Right atrium auricular region (tissue), 2 donors: Measurements from ENCODE around the gene ARID5A. TPM values are rescaled to one million over a fixed set of nuclear protein-coding genes. Genes with fewer than 3 reads are reported as not detected.

Source experiments
- DNase-seq: peaks from one replicate; pipeline ENCODE4 v3.0.0-alpha.2; 2019; ENCODE audit warnings: low spot score
- H3K27ac ChIP-seq, 2 donors: fragments of 200-600 bp; sonication (generic); 1 replicate in 1 of 2; 2 replicates in 1 of 2; pipeline ENCODE4 v1.5.1; 2016 to 2019
- H3K27me3 ChIP-seq, 2 donors: fragments of 200-600 bp; sonication (generic); one replicate each; pipeline versions ENCODE4 v1.5.1 to v1.6.0; 2017 to 2019
- H3K36me3 ChIP-seq: fragments of 200-600 bp; sonication (generic); one replicate; pipeline ENCODE4 v1.5.1; 2016
- H3K4me1 ChIP-seq, 2 donors: fragments of 200-600 bp; sonication (generic); one replicate each; pipeline versions ENCODE4 v1.5.1 to v1.6.0; 2017 to 2019
- H3K4me3 ChIP-seq, 2 donors: fragments of 200-600 bp; sonication (generic); 1 replicate in 1 of 2; 2 replicates in 1 of 2; pipeline ENCODE4 v1.5.1; 2017 to 2019; ENCODE audit warnings: mild to moderate bottlenecking in 1 of 2, moderate library complexity in 1 of 2
- H3K9me3 ChIP-seq, 2 donors: fragments of 200-600 bp; sonication (generic); one replicate each; pipeline ENCODE4 v1.5.1; 2019
- CTCF ChIP-seq, 2 donors: fragments of 200-600 bp; sonication (generic); IDR thresholded peaks; one replicate each; pipeline ENCODE4 v1.5.1; 2019; ENCODE audit warnings: antibody characterized with exemption in 2 of 2
- total RNA-seq, 2 donors: library from RNA; depleted of rRNA; stranded (reverse); fragments of >200 nt; gene quantifications; one replicate each; pipeline ENCODE4 v1.1.0, GENCODE V29; 2016

The ARID5A gene
- total RNA-seq, 2 donors from 2014 or later = 17.1 to 52.6 TPM

DNA sequence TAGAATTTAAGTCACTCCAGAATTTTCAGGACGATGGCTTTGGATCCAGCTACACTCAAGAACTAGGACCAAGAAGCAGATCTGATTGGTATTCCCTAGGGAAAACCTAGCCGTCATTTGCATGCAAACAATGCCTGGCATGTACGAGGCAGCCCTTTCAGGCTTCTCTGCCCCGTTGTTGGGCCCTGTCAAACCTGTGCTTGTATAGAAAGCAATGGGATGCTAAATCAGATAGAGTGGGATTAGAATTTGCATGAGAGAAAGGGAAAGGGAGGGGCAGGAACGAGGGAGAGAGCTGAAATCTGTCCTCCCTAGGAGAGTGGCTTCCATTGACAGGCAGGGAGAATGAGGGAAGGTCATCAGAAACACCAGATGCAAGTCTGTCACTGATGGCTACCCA is 28.6 kb downstream of the ARID5A start:
- Histone ChIP-seq H3K4me1 (no peaks in the 10 kb centered on the region), H3K9me3 (no peaks in the 10 kb centered on the region), H3K4me3 (no peak overlapping the region), H3K36me3 (no peaks in the 10 kb centered on the region), H3K27ac (no peak overlapping the region), H3K27me3 (no peaks in the 10 kb centered on the region)
- no peak for DNase-seq
- no peak for TF ChIP-seq CTCF (IDR thresholded peaks at IDR 0.05)

GRCh38 chr2:96568094-96568493 is 31.5 kb downstream of the ARID5A start:
- H3K4me1 ChIP-seq = no peaks in the 10 kb centered on the region
- H3K27ac ChIP-seq = no peak overlapping the region
- no peaks in the 10 kb centered on the region for H3K36me3 ChIP-seq
- no peaks in the 10 kb centered on the region for H3K27me3 ChIP-seq
- no peak for TF ChIP-seq CTCF (IDR thresholded peaks at IDR 0.05)
- H3K4me3 ChIP-seq = no peak overlapping the region
- no peaks in the 10 kb centered on the region for H3K9me3 ChIP-seq
- no peak for DNase-seq

GRCh38 chr2:96574364-96574763 is 37.8 kb downstream of the ARID5A start:
- no peaks in the 10 kb centered on the region for H3K4me1 ChIP-seq
- H3K4me3 ChIP-seq = no peak overlapping the region
- H3K27me3 ChIP-seq = no peaks in the 10 kb centered on the region
- TF ChIP-seq CTCF (IDR thresholded peaks at IDR 0.05) = no peak
- H3K36me3 ChIP-seq = no peaks in the 10 kb centered on the region
- DNase-seq = no peak
- no peak overlapping the region for H3K27ac ChIP-seq
- no peaks in the 10 kb centered on the region for H3K9me3 ChIP-seq

DNA sequence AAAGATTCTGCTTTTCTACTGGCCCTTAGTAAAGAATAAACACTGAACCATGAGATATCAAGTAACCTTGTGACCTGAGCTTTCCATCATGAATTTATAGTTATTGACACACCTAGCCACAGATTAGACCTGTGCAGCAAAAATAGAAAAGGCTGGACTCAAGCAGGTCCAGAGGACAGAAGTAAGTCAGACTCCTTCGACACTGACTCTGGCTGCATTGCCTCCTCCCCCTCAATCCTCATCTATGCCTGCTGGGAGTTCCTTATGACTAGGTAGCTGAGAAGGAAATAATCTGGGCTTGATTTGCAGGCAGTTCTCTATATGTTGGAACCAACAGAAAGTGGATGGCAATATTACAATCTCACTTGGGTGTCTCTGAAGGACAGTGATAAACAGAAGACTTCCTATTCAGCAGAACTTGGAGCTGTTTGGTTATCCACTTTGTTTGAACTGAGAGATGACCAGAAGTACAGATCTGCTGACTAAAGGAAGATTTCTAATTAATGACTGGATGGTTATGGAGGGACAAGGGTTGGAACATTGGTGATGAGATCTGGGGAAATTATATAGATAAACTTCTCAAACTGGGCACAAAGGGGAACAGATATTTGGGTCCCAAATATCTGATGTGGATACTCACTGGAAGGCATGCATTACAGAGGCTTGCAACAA is 39.4 kb downstream of the ARID5A start:
- H3K9me3 ChIP-seq = no peaks in the 10 kb centered on the region
- TF ChIP-seq CTCF (IDR thresholded peaks at IDR 0.05) = no peak
- H3K4me1 ChIP-seq = no peaks in the 10 kb centered on the region
- no peak for DNase-seq
- H3K27ac ChIP-seq = no peak overlapping the region
- no peaks in the 10 kb centered on the region for H3K36me3 ChIP-seq
- no peak overlapping the region for H3K4me3 ChIP-seq
- H3K27me3 ChIP-seq = no peaks in the 10 kb centered on the region

GRCh38 chr2:96577501-96577900 is 40.9 kb downstream of the ARID5A start:
- no peak for TF ChIP-seq CTCF (IDR thresholded peaks at IDR 0.05)
- Histone ChIP-seq H3K36me3 (no peaks in the 10 kb centered on the region), H3K4me3 (no peak overlapping the region), H3K4me1 (no peaks in the 10 kb centered on the region), H3K27ac (no peak overlapping the region), H3K27me3 (no peaks in the 10 kb centered on the region), H3K9me3 (no peaks in the 10 kb centered on the region)
- no peak for DNase-seq

- no peak for DNase-seq
- Histone ChIP-seq H3K27me3 (no peaks in the 10 kb centered on the region), H3K9me3 (no peaks in the 10 kb centered on the region), H3K27ac (no peak overlapping the region), H3K36me3 (no peaks in the 10 kb centered on the region), H3K4me3 (no peak overlapping the region), H3K4me1 (no peaks in the 10 kb centered on the region)
- TF ChIP-seq CTCF (IDR thresholded peaks at IDR 0.05) = no peak
These were observed 42.2 kb downstream of the ARID5A start for GRCh38 chr2:96578731-96579130.
